SKM-1 (cell line): ENCODE results near the gene DNASE1.
"Not testable (repeated sequence)": the region's sequence is repeated elsewhere in the genome, so short reads cannot be mapped to it uniquely, and the experiment has no call there.

ENCODE experiments used
- DNase-seq: peaks from one replicate; lab custom pipeline; 2025; ENCODE audit not compliant: unreplicated experiment; lab: John Stamatoyannopoulos, UW

Gene DNASE1

DNA sequence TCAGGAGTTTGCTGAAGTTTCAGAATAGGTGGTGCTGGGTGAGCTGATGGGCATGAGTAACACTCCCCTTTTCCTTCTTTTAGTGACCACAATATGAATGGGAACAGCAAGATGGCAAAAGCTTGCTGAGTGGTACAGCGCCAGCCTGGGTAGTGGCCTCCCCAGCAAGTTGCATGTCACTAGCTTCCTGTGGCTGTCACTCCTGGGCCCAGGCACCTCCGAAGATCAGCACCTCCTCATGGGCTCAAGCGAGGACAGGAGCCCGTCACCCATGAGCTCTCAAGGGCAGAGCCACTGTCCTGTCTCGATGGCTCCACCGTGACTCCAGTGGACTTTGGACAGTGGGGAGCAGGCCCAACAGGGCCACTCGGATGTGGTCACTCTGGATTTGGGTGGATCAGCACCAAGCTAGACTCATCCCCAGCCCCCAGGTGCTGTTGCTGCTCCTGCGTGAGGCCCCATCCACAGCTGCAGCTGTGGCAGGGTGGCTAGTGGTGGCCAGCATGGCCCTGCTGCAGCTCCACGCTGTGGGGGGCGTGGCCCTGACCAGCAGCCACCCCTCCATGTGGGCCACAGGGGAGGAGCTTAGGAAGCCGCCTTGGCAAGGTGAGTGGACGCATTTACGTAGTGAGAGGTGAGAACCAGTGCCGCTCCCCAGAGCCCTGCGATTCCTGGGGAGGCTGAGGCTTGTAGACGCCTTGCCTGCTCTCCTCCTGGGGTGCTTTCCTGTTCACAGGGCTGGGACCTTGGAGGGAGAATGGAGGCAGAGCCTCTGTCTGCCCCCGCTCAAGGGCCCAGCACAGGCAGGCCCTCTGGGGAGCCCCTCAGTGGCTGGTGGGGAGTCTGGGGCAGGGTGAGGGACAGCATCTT lies 13.6 kb upstream of the DNASE1 start:
- no peak for DNase-seq

GRCh38 chr16:3641801-3642396 lies 12.6 kb upstream of the DNASE1 start:
- DNase-seq, result no peak

- DNase-seq, result no peak
Observed at GRCh38 chr16:3642397-3643094, 11.9 kb upstream of the DNASE1 start.

DNA sequence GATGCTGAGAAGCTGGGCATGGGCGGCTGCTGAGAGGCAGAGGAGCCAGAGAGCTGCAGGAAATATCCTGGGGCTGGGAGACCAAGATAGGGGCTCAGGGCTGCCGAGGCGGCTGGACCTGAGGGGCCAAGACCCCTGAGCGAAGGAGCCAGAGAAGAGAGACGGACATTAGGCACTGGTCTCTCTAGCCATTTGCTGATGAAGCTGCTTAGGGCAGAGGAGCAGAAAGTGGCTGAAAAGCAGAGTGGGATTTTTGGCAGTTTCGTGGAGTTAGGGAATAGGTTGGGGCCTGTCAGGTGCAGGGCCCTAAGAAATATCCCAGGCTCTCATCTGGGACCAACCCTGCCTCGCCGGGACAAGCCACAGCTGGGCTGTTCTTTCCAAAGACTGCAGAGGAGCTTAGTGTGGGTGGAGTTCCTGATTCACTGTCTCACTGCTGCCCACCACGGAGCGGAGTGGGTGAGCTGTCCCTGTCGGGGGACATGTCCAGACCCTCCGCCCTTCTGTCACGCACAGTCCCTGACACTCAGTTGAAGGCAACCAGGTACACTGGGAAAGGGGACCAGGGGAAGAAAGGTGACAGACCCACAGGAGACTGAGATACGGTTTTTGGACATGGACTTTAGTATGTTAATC lies 11.3 kb upstream of the DNASE1 start:
- DNase-seq, result no peak

GRCh38 chr16:3645108-3645503 lies 9.4 kb upstream of the DNASE1 start:
- no peak for DNase-seq

DNA sequence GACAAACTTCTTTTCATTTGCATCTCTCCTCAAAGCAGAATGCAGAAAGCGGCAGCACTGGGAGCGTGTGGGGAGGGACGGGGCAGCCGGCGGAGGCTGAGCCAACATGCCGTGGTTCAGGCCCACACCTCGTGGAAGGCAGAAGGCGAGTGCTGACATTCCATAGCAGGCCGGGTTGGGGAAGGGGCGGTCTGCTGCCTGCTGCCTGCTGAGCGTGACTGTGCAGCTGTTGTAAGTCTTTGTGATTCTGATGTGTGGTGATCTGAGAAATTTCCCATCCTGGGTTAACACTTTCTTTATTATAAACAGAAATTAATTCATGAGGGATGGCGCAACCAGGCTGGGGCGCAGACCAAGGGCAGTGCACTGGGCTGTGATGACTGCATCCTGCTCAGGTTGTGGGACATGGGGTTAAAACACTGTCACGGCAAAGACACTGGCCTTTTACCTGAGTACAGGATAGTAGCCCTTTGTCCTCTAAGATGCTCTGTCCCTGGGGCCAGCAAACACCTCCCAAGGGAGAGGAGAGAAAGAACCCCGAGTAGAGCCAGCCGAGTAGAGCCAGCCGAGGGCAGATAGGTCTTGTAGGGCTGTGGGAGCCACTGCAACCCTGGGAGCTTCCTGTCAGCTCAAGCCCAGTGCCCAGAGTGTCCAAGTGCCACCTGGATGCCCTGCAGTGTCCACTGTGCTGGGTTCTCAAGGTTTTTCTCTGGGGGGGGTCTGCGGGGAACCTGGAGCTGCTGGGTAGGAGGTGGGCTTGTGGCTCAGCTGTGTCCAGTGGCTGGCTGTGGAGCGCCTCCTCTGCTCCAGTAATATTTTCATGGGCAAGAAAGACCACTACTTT lies 8.8 kb upstream of the DNASE1 start:
- DNase-seq, result no peak

- no peak for DNase-seq
Observed at GRCh38 chr16:3646348-3646920, 8.1 kb upstream of the DNASE1 start.

GRCh38 chr16:3650631-3651265 lies 3.7 kb upstream of the DNASE1 start:
- DNase-seq, result no peak

DNA sequence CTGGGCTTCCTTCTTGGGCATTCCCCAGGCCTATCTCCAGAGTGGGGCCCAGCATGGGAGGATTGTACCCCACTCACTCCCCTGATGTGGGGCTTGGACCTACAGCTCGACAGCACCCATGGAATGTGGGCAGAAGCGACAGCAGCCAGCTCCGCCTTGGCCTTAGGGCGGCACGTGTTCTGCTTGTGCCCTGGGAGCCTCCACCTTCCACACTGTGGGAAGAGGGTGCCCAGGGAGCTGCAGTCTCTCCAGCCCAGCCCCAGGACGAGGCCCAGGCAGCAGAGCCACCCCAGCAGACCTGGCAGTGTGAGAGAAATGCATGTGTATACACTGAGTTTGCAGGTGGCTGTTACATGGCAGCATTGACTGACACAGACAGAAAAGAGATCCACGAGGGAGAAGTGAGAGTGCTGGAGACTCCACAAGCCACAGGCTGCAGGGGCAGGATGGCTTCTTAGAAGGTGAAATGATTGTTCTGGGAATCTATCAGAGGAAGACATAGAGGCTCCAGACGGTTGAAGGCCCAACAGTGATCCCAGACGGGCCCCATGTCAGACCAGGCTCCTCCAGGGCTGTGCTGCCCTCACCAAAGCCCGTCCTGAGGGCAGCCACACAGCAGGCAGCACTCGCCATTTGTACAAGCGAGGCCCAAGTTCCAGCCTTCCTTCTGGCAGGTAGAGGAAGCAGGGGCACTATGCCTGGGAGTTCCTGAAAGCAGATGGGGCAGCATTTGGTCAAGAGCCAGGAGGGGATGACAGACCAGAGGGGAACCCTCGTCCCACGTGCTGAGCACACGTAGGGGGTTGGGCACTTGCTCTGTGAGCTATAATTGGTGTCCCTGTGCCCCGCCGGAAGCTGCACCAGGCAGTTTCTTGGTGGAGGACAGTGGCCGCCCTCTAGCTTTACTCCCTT lies 2.8 kb upstream of the DNASE1 start:
- DNase-seq, result no peak

- no peak for DNase-seq
Observed at GRCh38 chr16:3652373-3653195, 1.9 kb upstream of the DNASE1 start.

DNA sequence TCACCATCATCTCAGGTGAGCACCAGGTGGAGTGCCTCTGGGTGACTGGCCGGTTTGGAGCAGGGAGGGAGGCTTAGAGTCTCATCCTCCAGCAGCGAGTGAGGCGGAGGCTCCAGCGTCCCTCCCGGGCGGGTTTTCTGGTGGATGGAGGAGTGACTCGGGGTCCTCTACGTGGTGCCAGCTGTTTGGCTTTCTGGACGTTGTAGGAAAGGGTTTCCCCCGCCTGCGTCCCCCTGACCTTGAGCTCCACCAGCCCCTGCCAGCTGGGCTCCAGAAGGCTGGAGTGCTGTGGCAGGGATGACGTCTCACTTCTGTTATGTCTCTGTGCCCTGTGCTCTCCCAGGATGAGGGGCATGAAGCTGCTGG lies 522 bp downstream of the DNASE1 start:
- no peak for DNase-seq

DNA sequence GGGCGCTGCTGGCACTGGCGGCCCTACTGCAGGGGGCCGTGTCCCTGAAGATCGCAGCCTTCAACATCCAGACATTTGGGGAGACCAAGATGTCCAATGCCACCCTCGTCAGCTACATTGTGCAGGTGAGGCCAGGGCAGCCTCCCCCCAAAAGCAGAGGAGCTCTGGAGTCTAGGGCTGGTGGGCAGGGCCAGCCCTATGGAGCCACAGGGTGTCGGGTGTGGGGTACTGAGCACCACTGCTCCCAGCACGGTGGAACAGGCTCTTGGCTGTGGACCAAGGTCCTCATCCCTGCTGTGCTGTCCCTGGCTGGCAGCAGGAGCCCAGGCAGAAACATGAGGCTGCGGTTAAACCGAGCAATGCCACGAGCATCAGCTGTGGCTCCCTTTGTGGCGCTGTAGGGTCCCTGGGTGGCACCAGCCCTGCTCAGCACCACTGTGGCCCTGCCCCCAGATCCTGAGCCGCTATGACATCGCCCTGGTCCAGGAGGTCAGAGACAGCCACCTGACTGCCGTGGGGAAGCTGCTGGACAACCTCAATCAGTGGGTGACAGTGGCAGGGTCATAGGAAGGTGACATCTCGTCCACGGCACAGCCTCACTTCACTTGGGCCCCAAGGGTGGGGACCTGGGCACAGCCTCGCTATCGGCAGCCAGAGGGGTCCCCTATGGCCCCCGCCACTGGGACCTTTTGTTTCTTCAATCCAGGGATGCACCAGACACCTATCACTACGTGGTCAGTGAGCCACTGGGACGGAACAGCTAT lies 1.1 kb downstream of the DNASE1 start:
- DNase-seq, result no peak

DNA sequence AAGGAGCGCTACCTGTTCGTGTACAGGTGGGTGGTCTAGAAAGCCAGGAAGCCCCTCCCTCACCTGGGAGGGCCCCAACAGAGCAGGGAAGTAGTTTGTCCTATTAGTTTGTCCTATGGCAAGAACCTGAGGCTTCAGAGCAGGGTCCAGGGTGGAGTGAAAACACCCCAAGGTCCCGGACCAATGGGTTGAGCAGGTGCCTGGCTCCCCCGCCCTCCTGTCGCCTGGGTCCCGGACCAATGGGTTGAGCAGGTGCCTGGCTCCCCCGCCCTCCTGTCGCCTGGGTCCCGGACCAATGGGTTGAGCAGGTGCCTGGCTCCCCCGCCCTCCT lies 1.6 kb downstream of the DNASE1 start:
- not testable (repeated sequence) for DNase-seq

GRCh38 chr16:3656491-3657468 lies 2.3 kb downstream of the DNASE1 start:
- DNase-seq, result no peak

GRCh38 chr16:3659251-3659650 lies 4.8 kb downstream of the DNASE1 start:
- DNase-seq, result no peak

DNA sequence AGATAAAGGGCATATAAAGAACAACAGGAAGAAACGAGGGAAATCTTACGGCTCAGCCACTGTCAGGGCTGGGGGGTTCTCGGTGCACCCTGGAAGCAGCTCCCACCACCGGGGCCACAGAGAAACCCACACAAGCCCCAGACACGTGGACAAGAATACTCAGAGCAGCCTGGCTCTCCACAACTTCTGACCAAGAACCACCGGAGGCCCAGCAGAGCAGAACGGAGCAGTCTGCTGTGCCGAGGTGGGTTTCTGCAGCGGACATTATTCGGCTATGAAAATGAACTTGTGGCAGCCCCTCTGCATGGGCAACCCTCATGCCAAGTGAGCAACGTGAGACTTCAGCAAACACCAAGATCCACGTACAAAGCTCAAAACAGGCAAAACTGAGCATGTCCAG lies 6.8 kb downstream of the DNASE1 start:
- no peak for DNase-seq
